NB4 (cell line): ENCODE results near the gene TRIM29.

ENCODE experiments used
- DNase-seq: peaks from one replicate; pipeline ENCODE4 v3.0.0; 2010; ENCODE audit warnings: low read depth
- H3K4me3 ChIP-seq: one replicate; pipeline ENCODE4 v1.5.1; 2011; ENCODE audit warnings: mild to moderate bottlenecking, low read depth, low read length, moderate library complexity
- CTCF ChIP-seq: IDR thresholded peaks from one replicate; pipeline ENCODE4 v1.5.1; 2012; ENCODE audit warnings: low read depth, low read length
- MAX ChIP-seq: IDR thresholded peaks from 2 replicates; pipeline ENCODE4 v1.6.1; 2011; ENCODE audit warnings: low read depth, low read length
- MYC ChIP-seq: IDR thresholded peaks from 2 replicates; pipeline ENCODE4 v1.6.1; 2011; ENCODE audit warnings: low read depth, low read length
- POLR2A ChIP-seq: IDR thresholded peaks from 2 replicates; pipeline ENCODE4 v1.6.1; 2011; ENCODE audit warnings: mild to moderate bottlenecking; ENCODE audit not compliant: insufficient read length; ENCODE audit errors: extremely low read depth

TRIM29 gene

GRCh38 chr11:120122924-120123683 is 14.8 kb downstream of the TRIM29 start:
- TF ChIP-seq CTCF: no peak
- TF ChIP-seq MYC: no peak
- no peak for TF ChIP-seq MAX
- no peak for TF ChIP-seq POLR2A
- peak; percentile 39 for DNase-seq

GRCh38 chr11:120121914-120122473 is 15.9 kb downstream of the TRIM29 start:
- no peak overlapping the region for H3K4me3 ChIP-seq
- TF ChIP-seq MAX: no peak
- no peak for TF ChIP-seq POLR2A
- no peak for TF ChIP-seq CTCF
- TF ChIP-seq MYC: no peak
- DNase-seq: no peak

More at GRCh38 chr11:120122924-120123683, 14.8 kb downstream of the TRIM29 start:
- no peak overlapping the region for H3K4me3 ChIP-seq

GRCh38 chr11:120121336-120121735 is 16.6 kb downstream of the TRIM29 start:
- DNase-seq: no peak
- TF ChIP-seq MYC: no peak
- TF ChIP-seq MAX: no peak
- no peak for TF ChIP-seq CTCF
- no peak for TF ChIP-seq POLR2A
- no peak overlapping the region for H3K4me3 ChIP-seq

GRCh38 chr11:120120805-120121335 is 17.0 kb downstream of the TRIM29 start:
- TF ChIP-seq MAX: no peak
- no peak for TF ChIP-seq POLR2A
- no peak for TF ChIP-seq CTCF
- no peak for TF ChIP-seq MYC
- no peak overlapping the region for H3K4me3 ChIP-seq
- no peak for DNase-seq

GRCh38 chr11:120119121-120119520 is 18.8 kb downstream of the TRIM29 start:
- H3K4me3 ChIP-seq: no peak overlapping the region
- no peak for DNase-seq
- no peak for TF ChIP-seq POLR2A
- no peak for TF ChIP-seq MAX
- no peak for TF ChIP-seq CTCF
- no peak for TF ChIP-seq MYC
